NB4 (cell line): ENCODE results near the gene MS4A15.
"Not testable (repeated sequence)": the region's sequence is repeated elsewhere in the genome, so short reads cannot be mapped to it uniquely, and the experiment has no call there.

Source experiments
- DNase-seq: peaks from one replicate; pipeline ENCODE4 v3.0.0; 2010; ENCODE audit warnings: low read depth
- H3K4me3 ChIP-seq: one replicate; pipeline ENCODE4 v1.5.1; 2011; ENCODE audit warnings: mild to moderate bottlenecking, low read depth, low read length, moderate library complexity
- CTCF ChIP-seq: IDR thresholded peaks from one replicate; pipeline ENCODE4 v1.5.1; 2012; ENCODE audit warnings: low read depth, low read length
- MAX ChIP-seq: IDR thresholded peaks from 2 replicates; pipeline ENCODE4 v1.6.1; 2011; ENCODE audit warnings: low read depth, low read length
- MYC ChIP-seq: IDR thresholded peaks from 2 replicates; pipeline ENCODE4 v1.6.1; 2011; ENCODE audit warnings: low read depth, low read length
- POLR2A ChIP-seq: IDR thresholded peaks from 2 replicates; pipeline ENCODE4 v1.6.1; 2011; ENCODE audit warnings: mild to moderate bottlenecking; ENCODE audit not compliant: insufficient read length; ENCODE audit errors: extremely low read depth

The MS4A15 gene

GRCh38 chr11:60756307-60757032 is at the start of gene MS4A15:
MS4A15 (plus strand) TSS chr11:60756867; CDS start chr11:60763734, 6,867 bp downstream.
- DNase-seq = peak; percentile 68
- H3K4me3 ChIP-seq = no peak within 1 kb of the TSS
- TF ChIP-seq POLR2A = no peak
- TF ChIP-seq MAX = 0 out of 2 replicates have a peak, but pooled peaks have one; percentile 19
- no peak for TF ChIP-seq MYC
- TF ChIP-seq CTCF = peak; percentile 37

DNA sequence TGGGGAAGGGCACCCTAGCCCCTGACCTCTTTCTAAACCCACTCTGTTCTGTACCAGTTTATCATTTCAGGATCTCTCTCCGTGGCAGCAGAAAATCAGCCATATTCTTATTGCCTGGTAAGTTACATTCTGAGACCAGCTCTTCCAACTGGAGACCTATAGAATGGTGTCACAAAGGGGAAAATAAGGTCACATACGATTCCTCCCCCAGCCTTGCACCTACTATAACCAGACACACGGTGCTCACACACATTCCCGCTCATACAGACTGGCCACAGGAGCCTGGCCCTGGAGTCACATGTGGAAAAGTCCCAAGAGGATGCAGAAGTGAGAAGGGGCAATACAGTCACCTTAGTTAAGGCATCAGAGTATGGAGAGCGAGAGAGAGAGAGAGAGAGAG is 49.7 kb upstream of the MS4A15 start:
- H3K4me3 ChIP-seq = no peak overlapping the region
- DNase-seq = no peak
- TF ChIP-seq CTCF (no peak), MAX (no peak), MYC (no peak), POLR2A (no peak)

GRCh38 chr11:60710482-60710881 is 46.2 kb upstream of the MS4A15 start:
- TF ChIP-seq MAX (no peak), MYC (no peak), CTCF (peak; percentile 6), POLR2A (no peak)
- no peak for DNase-seq
- no peak overlapping the region for H3K4me3 ChIP-seq

GRCh38 chr11:60711276-60711675 is 45.4 kb upstream of the MS4A15 start:
- DNase-seq = no peak
- no peak overlapping the region for H3K4me3 ChIP-seq
- no peak for TF ChIP-seq MAX
- no peak for TF ChIP-seq MYC
- no peak for TF ChIP-seq POLR2A
- TF ChIP-seq CTCF = no peak

DNA sequence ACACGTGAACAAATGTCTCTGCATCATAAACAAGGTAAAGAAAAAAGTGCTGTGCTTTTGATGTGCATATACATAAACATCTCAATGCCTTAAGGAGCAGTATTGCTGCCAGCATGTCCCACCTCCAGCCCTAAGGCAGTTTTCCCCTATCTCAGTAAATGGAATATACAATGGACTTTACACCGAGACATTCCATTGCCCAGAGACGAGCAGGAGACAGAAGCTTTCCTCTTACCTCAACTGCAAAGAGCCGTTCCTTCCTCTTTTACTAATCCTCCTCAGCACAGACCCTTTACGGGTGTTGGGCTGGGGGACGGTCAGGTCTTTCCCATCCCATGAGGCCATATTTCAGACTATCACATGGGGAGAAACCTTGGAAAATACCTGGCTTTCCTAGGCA is 43.2 kb upstream of the MS4A15 start:
- not testable (repeated sequence) for DNase-seq, H3K4me3 ChIP-seq

GRCh38 chr11:60717956-60718355 is 38.7 kb upstream of the MS4A15 start:
- DNase-seq = no peak
- TF ChIP-seq MYC (no peak), POLR2A (no peak), MAX (no peak), CTCF (no peak)
- no peak overlapping the region for H3K4me3 ChIP-seq
